C4-2B (cell line): Measurements from ENCODE around the gene ZNRF3.

Source experiments
- CTCF ChIP-seq: fragments of 450-650 bp; conservative IDR thresholded peaks from 2 replicates; pipeline ENCODE4 v1.5.1; 2017; ENCODE audit warnings: mild to moderate bottlenecking
- ZFX ChIP-seq: fragments of 450-650 bp; IDR thresholded peaks from 2 replicates; pipeline ENCODE4 v1.6.1; 2017

GRCh38 chr22:28947125-28947524 is 63.8 kb downstream of the ZNRF3 start:
- no peak for TF ChIP-seq CTCF
- no peak for TF ChIP-seq ZFX
